Vagina (tissue), 2 donors: ENCODE data around the gene AGBL4. TPM values are rescaled to one million over a fixed set of nuclear protein-coding genes. Genes with fewer than 3 reads are reported as not detected.

Experiments
- DNase-seq, 2 donors: peaks; one replicate each; pipeline ENCODE4 v3.0.0-alpha.2; 2017; ENCODE audit errors: extremely low spot score in 2 of 2
- H3K27ac ChIP-seq: fragments of 200-600 bp; sonication (generic); one replicate; pipeline ENCODE4 v1.5.1; 2019
- H3K27me3 ChIP-seq: fragments of 200-600 bp; sonication (generic); one replicate; pipeline ENCODE4 v1.5.1; 2019
- H3K36me3 ChIP-seq, 2 donors: fragments of 200-600 bp; sonication (generic); one replicate each; pipeline ENCODE4 v1.5.1; 2017 to 2019
- H3K4me1 ChIP-seq: fragments of 200-600 bp; sonication (generic); one replicate; pipeline ENCODE4 v1.5.1; 2019
- H3K4me3 ChIP-seq, 2 donors: fragments of 200-600 bp; sonication (generic); 1 replicate in 1 of 2; 2 replicates in 1 of 2; pipeline ENCODE4 v1.5.1; 2016 to 2019
- H3K9me3 ChIP-seq: fragments of 200-600 bp; sonication (generic); one replicate; pipeline ENCODE4 v1.5.1; 2019
- POLR2A ChIP-seq, 2 donors: fragments of 450-650 bp; IDR thresholded peaks; one replicate each; pipeline ENCODE4 v1.6.1; 2017; ENCODE audit warnings: antibody characterized with exemption in 2 of 2, mild to moderate bottlenecking in 2 of 2, moderate library complexity in 2 of 2
- POLR2AphosphoS5 ChIP-seq, 2 donors: sonication (generic); formaldehyde crosslinking; IDR thresholded peaks; one replicate each; pipeline ENCODE4 v1.9.0; 2017; ENCODE audit warnings: antibody characterized with exemption in 2 of 2, mild to moderate bottlenecking in 2 of 2, low read depth in 1 of 2; ENCODE audit not compliant: insufficient read depth in 1 of 2
- intact Hi-C: fragments of 100-400 bp; cut with DNase I; formaldehyde crosslinking; loops from one replicate; pipeline ENCODE4 v1.15.1; 2023
- total RNA-seq: library from RNA; depleted of rRNA; stranded (reverse); fragments of >200 nt; gene quantifications from one replicate; pipeline ENCODE4 v1.2.3, GENCODE V29; 2016
- TF ChIP-seq, protein P1 (sequence below), 3 experiments: fragments of 450-650 bp in 2 of 3; fragments of 200-600 bp in 1 of 3; sonication (generic) in 1 of 3; IDR thresholded peaks; one replicate each; pipeline ENCODE4 v1.5.1; 2017 to 2019; ENCODE audit warnings: antibody characterized with exemption in 3 of 3, mild to moderate bottlenecking in 2 of 3, moderate library complexity in 2 of 3

AGBL4 gene
- total RNA-seq, 1 donor from 2014 or later, result not detected

- no peaks in the 10 kb centered on the region for H3K36me3 ChIP-seq
- H3K9me3 ChIP-seq, result no peaks in the 10 kb centered on the region
- TF ChIP-seq POLR2AphosphoS5 (IDR thresholded peaks at IDR 0.05; ENCODE audit: insufficient read depth in 1 of 2, low read depth in 1 of 2) (no peak), POLR2A (IDR thresholded peaks at IDR 0.05) (no peak)
- TF ChIP-seq, protein P1, sequence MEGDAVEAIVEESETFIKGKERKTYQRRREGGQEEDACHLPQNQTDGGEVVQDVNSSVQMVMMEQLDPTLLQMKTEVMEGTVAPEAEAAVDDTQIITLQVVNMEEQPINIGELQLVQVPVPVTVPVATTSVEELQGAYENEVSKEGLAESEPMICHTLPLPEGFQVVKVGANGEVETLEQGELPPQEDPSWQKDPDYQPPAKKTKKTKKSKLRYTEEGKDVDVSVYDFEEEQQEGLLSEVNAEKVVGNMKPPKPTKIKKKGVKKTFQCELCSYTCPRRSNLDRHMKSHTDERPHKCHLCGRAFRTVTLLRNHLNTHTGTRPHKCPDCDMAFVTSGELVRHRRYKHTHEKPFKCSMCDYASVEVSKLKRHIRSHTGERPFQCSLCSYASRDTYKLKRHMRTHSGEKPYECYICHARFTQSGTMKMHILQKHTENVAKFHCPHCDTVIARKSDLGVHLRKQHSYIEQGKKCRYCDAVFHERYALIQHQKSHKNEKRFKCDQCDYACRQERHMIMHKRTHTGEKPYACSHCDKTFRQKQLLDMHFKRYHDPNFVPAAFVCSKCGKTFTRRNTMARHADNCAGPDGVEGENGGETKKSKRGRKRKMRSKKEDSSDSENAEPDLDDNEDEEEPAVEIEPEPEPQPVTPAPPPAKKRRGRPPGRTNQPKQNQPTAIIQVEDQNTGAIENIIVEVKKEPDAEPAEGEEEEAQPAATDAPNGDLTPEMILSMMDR (IDR thresholded peaks at IDR 0.05), result no peak
- no peak overlapping the region for H3K27ac ChIP-seq
- H3K27me3 ChIP-seq, result no peaks in the 10 kb centered on the region
- DNase-seq, result no peak
- H3K4me3 ChIP-seq, result no peak overlapping the region
- no peaks in the 10 kb centered on the region for H3K4me1 ChIP-seq
- intact Hi-C loops, result no loop called here
These were observed 1046.5 kb downstream of the AGBL4 start for GRCh38 chr1:48977273-48977672.

- no peaks in the 10 kb centered on the region for H3K9me3 ChIP-seq
- TF ChIP-seq, protein P1 (IDR thresholded peaks at IDR 0.05), result no peak
- TF ChIP-seq POLR2A (IDR thresholded peaks at IDR 0.05) (no peak), POLR2AphosphoS5 (IDR thresholded peaks at IDR 0.05; ENCODE audit: insufficient read depth in 1 of 2, low read depth in 1 of 2) (no peak)
- H3K4me1 ChIP-seq, result no peaks in the 10 kb centered on the region
- no peaks in the 10 kb centered on the region for H3K27me3 ChIP-seq
- no peak overlapping the region for H3K27ac ChIP-seq
- DNase-seq, result no peak
- no peaks in the 10 kb centered on the region for H3K36me3 ChIP-seq
- H3K4me3 ChIP-seq, result no peak overlapping the region
- intact Hi-C loops, result no loop called here
These were observed 1053.8 kb downstream of the AGBL4 start for GRCh38 chr1:48969971-48970370.

GRCh38 chr1:48967318-48967717 lies 1056.4 kb downstream of the AGBL4 start:
- H3K9me3 ChIP-seq, result no peaks in the 10 kb centered on the region
- no peak for DNase-seq
- TF ChIP-seq POLR2AphosphoS5 (IDR thresholded peaks at IDR 0.05; ENCODE audit: insufficient read depth in 1 of 2, low read depth in 1 of 2), result no peak
- TF ChIP-seq POLR2A (IDR thresholded peaks at IDR 0.05), result no peak
- TF ChIP-seq, protein P1 (IDR thresholded peaks at IDR 0.05), result no peak
- intact Hi-C loops, result no loop called here
- no peaks in the 10 kb centered on the region for H3K4me1 ChIP-seq
- H3K27ac ChIP-seq, result no peak overlapping the region
- no peaks in the 10 kb centered on the region for H3K36me3 ChIP-seq
- no peak overlapping the region for H3K4me3 ChIP-seq
- no peaks in the 10 kb centered on the region for H3K27me3 ChIP-seq

GRCh38 chr1:48966583-48966982 lies 1057.2 kb downstream of the AGBL4 start:
- H3K27ac ChIP-seq, result no peak overlapping the region
- no peaks in the 10 kb centered on the region for H3K36me3 ChIP-seq
- no peak overlapping the region for H3K4me3 ChIP-seq
- no peaks in the 10 kb centered on the region for H3K27me3 ChIP-seq
- intact Hi-C loops, result no loop called here
- TF ChIP-seq, protein P1 (IDR thresholded peaks at IDR 0.05), result no peak
- TF ChIP-seq POLR2A (IDR thresholded peaks at IDR 0.05) (no peak), POLR2AphosphoS5 (IDR thresholded peaks at IDR 0.05; ENCODE audit: insufficient read depth in 1 of 2, low read depth in 1 of 2) (no peak)
- DNase-seq, result no peak
- H3K9me3 ChIP-seq, result no peaks in the 10 kb centered on the region
- no peaks in the 10 kb centered on the region for H3K4me1 ChIP-seq

DNA sequence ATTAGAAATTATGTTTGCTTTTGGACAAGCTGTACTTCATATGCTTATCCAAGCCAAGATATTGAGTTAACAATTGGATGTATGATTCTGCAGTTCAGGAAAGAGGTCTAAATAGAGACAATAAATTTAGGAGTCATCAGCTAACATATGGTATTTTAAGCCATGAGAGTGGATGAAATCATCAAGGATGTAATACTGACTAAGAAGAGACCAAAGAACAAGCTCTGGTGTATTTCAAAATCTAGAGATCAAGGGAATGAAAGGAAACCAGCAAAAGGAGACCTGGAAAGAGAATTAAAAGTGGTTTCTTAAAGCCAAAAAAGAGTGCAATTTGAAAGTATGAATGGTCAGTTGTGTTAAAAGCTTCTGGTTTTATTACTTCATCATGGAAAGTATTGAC lies 1063.4 kb downstream of the AGBL4 start:
- no peak for DNase-seq
- Histone ChIP-seq H3K4me3 (no peak overlapping the region), H3K4me1 (no peaks in the 10 kb centered on the region), H3K27ac (no peak overlapping the region), H3K27me3 (no peaks in the 10 kb centered on the region), H3K9me3 (no peaks in the 10 kb centered on the region), H3K36me3 (no peaks in the 10 kb centered on the region)
- TF ChIP-seq, protein P1 (IDR thresholded peaks at IDR 0.05), result no peak
- no peak for TF ChIP-seq POLR2AphosphoS5 (IDR thresholded peaks at IDR 0.05; ENCODE audit: insufficient read depth in 1 of 2, low read depth in 1 of 2)
- TF ChIP-seq POLR2A (IDR thresholded peaks at IDR 0.05), result no peak
- intact Hi-C loops, result no loop called here
